ENCODE measurements around the gene NELL1.

Gene NELL1

GRCh38 chr11:21037850-21038249, 368.5 kb downstream of the NELL1 start:
- Histone ChIP-seq H3K27me3 (ENCODE audit: insufficient read depth, poor library complexity, severe bottlenecking) (no peaks in the 10 kb centered on the region), H3K4me3 (ENCODE audit: severe bottlenecking) (no peak overlapping the region), H3K9me3 (ENCODE audit: severe bottlenecking) (no peaks in the 10 kb centered on the region), H3K36me3 (ENCODE audit: low read depth) (no peaks in the 10 kb centered on the region), H3K27ac (ENCODE audit: poor library complexity, severe bottlenecking) (no peak overlapping the region), H3K4me1 (ENCODE audit: insufficient read depth, poor library complexity, severe bottlenecking) (no peaks in the 10 kb centered on the region)
- TF ChIP-seq CTCF (IDR thresholded peaks at IDR 0.05; ENCODE audit: poor library complexity, severe bottlenecking) = no peak
- DNase-seq (ENCODE audit: low spot score) = no peak
- no peak for ATAC-seq (ENCODE audit: low read depth)

- Histone ChIP-seq H3K4me3 (ENCODE audit: severe bottlenecking) (no peak overlapping the region), H3K36me3 (ENCODE audit: low read depth) (no peaks in the 10 kb centered on the region), H3K4me1 (ENCODE audit: insufficient read depth, poor library complexity, severe bottlenecking) (no peaks in the 10 kb centered on the region), H3K27me3 (ENCODE audit: insufficient read depth, poor library complexity, severe bottlenecking) (no peaks in the 10 kb centered on the region), H3K27ac (ENCODE audit: poor library complexity, severe bottlenecking) (no peak overlapping the region), H3K9me3 (ENCODE audit: severe bottlenecking) (no peaks in the 10 kb centered on the region)
- ATAC-seq (ENCODE audit: low read depth) (no peak), DNase-seq (ENCODE audit: low spot score) (no peak)
- TF ChIP-seq CTCF (IDR thresholded peaks at IDR 0.05; ENCODE audit: poor library complexity, severe bottlenecking) = no peak
Measured at GRCh38 chr11:21038801-21039200, 369.4 kb downstream of the NELL1 start.

GRCh38 chr11:21040630-21041029, 371.2 kb downstream of the NELL1 start:
- TF ChIP-seq CTCF (IDR thresholded peaks at IDR 0.05; ENCODE audit: poor library complexity, severe bottlenecking) = no peak
- Histone ChIP-seq H3K27me3 (ENCODE audit: insufficient read depth, poor library complexity, severe bottlenecking) (no peaks in the 10 kb centered on the region), H3K9me3 (ENCODE audit: severe bottlenecking) (no peaks in the 10 kb centered on the region), H3K36me3 (ENCODE audit: low read depth) (no peaks in the 10 kb centered on the region), H3K4me1 (ENCODE audit: insufficient read depth, poor library complexity, severe bottlenecking) (no peaks in the 10 kb centered on the region), H3K4me3 (ENCODE audit: severe bottlenecking) (no peak overlapping the region), H3K27ac (ENCODE audit: poor library complexity, severe bottlenecking) (no peak overlapping the region)
- no peak for DNase-seq (ENCODE audit: low spot score)
- ATAC-seq (ENCODE audit: low read depth) = no peak

DNA sequence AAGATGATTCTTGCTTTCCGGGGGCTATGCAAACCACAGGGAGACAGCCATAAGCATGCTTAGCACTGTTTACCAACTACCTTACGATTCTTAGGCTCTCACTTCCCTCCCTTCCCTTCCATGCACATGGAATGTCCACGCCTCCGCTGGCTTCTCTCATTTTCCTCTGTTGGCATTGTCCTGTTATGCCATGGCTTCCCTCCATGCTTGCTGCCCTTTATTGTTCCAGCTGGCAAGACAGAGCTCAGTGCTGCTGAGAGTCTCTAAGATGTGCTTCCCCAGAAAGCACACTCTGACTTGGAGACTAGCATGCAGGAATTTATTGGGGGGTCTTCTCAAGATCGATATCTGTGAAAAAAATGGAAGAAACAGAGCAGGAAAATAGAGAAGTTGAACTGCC, 379.2 kb downstream of the NELL1 start:
- DNase-seq (ENCODE audit: low spot score) = no peak
- no peak for TF ChIP-seq CTCF (IDR thresholded peaks at IDR 0.05; ENCODE audit: poor library complexity, severe bottlenecking)

GRCh38 chr11:21053466-21053865, 384.1 kb downstream of the NELL1 start:
- no peak overlapping the region for H3K4me3 ChIP-seq (ENCODE audit: severe bottlenecking)
- ATAC-seq (ENCODE audit: low read depth) = no peak
- H3K9me3 ChIP-seq (ENCODE audit: severe bottlenecking) = no peaks in the 10 kb centered on the region
- H3K4me1 ChIP-seq (ENCODE audit: insufficient read depth, poor library complexity, severe bottlenecking) = no peaks in the 10 kb centered on the region
- no peaks in the 10 kb centered on the region for H3K36me3 ChIP-seq (ENCODE audit: low read depth)
- TF ChIP-seq CTCF (IDR thresholded peaks at IDR 0.05; ENCODE audit: poor library complexity, severe bottlenecking) = no peak
- DNase-seq (ENCODE audit: low spot score) = no peak
- no peak overlapping the region for H3K27ac ChIP-seq (ENCODE audit: poor library complexity, severe bottlenecking)
- H3K27me3 ChIP-seq (ENCODE audit: insufficient read depth, poor library complexity, severe bottlenecking) = peaks cover 2% of the 10 kb centered on the region

More for the DNA sequence above, 379.2 kb downstream of the NELL1 start:
- no peak overlapping the region for H3K27ac ChIP-seq (ENCODE audit: poor library complexity, severe bottlenecking)
- no peaks in the 10 kb centered on the region for H3K9me3 ChIP-seq (ENCODE audit: severe bottlenecking)
- no peak for ATAC-seq (ENCODE audit: low read depth)
- H3K4me1 ChIP-seq (ENCODE audit: insufficient read depth, poor library complexity, severe bottlenecking) = no peaks in the 10 kb centered on the region
- H3K27me3 ChIP-seq (ENCODE audit: insufficient read depth, poor library complexity, severe bottlenecking) = no peaks in the 10 kb centered on the region
- no peak overlapping the region for H3K4me3 ChIP-seq (ENCODE audit: severe bottlenecking)
- H3K36me3 ChIP-seq (ENCODE audit: low read depth) = no peaks in the 10 kb centered on the region

All from RWPE2 (cell line).